Panc1 (cell line): ENCODE results near the gene DNAJB13.

ENCODE experiments used
- CTCF ChIP-seq: fragments of 450-650 bp; IDR thresholded peaks from 2 replicates; pipeline ENCODE4 v1.5.1; 2017; ENCODE audit warnings: mild to moderate bottlenecking
- POLR2AphosphoS5 ChIP-seq: IDR thresholded peaks from 2 replicates; pipeline ENCODE4 v1.6.1; 2012; ENCODE audit warnings: mild to moderate bottlenecking, low read depth, low read length, moderate library complexity
- REST ChIP-seq, 2 experiments: IDR thresholded peaks; 2 replicates each; pipeline ENCODE4 v1.6.1; 2011 to 2012; ENCODE audit warnings: low read depth in 2 of 2, control low read depth in 1 of 2, low read length in 1 of 2, mild to moderate bottlenecking in 1 of 2, moderate library complexity in 1 of 2; ENCODE audit not compliant: insufficient read depth in 1 of 2

GRCh38 chr11:73995247-73995646 is 44.4 kb downstream of the DNAJB13 start:
- TF ChIP-seq POLR2AphosphoS5 = no peak
- no peak for TF ChIP-seq REST (IDR thresholded peaks at IDR 0.05; ENCODE audit: insufficient read depth in 1 of 2, low read depth in 2 of 2, low read length in 1 of 2)
- no peak for TF ChIP-seq CTCF
